ENCODE measurements around the gene ABCG4.
"Not testable (repeated sequence)": the region's sequence is repeated elsewhere in the genome, so short reads cannot be mapped to it uniquely, and the experiment has no call there.

Gene ABCG4

DNA sequence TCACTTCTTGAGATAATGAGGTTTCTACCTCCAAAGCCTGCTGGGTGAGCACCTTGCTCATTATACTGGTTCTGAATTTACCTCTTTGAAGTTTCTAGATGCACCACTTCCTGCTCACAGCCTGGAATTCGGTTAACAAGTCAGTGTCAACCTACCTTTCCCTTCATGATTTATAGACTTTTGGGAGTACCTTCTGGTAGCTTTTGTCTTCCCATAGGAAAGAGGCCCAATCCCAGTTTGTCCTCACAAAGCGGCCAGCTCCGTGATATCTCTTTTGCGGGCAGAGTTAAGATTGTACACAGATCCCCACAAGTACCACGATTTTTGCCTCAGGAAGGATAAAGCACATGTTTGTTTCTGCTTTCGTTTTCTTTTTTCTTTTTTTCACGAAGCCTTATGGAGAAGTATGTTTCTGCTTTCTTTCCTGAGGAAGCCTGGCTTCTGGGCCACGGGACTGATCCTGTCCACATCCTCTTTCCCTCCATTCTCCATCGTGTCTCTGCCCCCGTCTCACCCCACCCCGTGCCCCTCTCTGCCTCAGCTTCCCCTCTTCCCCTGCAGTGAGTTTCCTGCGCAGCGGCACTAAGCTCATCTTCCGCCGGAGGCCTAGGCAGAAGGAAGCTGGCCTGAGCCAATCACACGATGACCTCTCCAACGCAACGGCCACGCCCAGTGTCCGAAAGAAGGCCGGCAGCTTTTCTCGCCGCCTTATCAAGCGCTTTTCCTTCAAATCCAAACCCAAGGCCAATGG lies 33.2 kb upstream of the ABCG4 start:
- DNase-seq (ENCODE audit: low read depth in 3 of 3) = no peak

DNA sequence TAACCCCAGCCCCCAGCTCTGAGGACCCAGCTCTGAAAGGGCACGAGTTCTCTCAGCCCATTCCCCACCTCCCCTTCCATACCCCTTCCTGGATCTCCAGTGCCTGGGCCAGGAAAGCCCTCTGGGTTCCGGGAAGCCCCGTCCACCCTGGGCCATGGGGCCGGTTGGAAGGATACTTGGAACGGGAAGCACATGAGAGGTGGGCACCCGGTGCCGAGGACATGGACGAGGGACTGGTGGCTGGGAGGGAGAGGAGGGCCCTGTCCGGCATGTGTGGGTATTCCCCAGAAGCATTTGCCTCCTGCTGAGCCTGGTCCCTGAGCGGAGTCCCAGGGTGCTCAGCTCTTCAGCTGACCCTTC lies 32.6 kb upstream of the ABCG4 start:
- DNase-seq (ENCODE audit: low read depth in 3 of 3) = no peak

DNA sequence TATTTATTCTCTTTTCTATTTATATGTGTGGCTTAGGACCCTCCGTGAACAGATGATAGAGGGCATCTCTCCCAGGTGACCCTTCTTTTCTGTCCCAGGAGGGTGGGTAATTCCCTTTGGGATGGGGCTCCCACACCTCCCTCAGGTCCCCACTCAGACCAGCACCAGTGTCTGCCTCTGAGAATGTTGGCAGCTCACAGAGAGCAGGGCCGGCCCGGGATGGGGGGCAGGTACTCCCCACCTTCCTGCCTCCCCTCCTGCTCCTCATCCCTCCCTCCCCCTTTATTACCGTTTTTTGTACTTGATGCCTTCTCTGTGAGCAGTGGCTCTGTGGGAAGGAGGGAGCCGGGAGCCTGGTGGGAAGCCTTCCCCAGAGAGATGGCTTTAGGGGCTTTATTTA lies 32.3 kb upstream of the ABCG4 start:
- DNase-seq (ENCODE audit: low read depth in 3 of 3) = no peak

DNA sequence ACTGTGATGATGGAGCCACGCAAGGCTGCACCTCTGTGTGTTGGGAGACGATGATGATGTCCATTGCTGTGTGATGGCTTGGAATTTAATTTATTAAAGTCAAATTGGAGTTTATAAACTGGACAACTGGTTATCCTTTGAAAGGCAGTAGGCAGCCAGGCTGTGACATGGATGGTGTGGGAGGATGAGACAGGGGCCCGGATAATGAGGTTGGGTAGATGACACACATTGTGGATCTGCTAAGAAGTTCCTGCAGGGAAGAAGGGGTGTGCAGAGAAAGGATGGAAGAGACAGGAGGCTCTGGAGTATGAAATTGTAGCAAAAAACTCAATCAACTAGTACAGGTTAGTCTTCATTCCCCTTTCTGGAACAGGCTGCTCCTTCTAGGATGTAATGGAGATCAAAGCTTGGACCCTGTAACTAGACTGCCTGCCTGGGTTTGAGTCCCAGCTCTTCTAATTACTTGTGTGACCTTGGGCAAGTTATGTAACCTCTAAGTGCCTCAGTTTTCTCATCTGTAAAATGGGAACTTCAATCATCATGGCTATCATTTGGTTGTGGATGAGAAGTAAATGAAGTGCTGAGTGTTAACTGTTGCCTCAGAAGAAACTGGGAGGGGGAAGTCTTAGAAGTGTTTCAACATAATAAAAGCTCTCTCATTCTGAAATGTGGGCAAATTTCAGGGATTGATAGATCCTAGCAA lies 31.7 kb upstream of the ABCG4 start:
- DNase-seq (ENCODE audit: low read depth in 3 of 3) = no peak

DNA sequence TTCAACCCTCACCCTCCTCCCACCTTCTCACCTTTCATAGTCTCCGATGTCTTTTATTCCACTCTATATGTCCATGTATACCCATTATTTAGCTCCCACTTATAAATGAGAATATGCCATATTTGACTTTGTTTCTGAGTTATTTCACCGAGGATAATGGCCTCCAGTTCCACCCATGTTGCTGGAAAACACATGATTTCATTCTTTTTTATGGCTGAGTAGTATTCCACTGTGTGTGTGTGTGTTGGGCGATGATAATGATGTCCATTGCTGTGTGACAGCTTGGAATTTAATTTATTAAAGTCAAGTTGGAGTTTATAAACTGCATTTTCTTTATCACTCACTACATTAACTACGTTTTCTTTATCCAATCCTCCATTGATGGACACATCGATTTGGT lies 30.6 kb upstream of the ABCG4 start:
- no peak for DNase-seq (ENCODE audit: low read depth in 3 of 3)

DNA sequence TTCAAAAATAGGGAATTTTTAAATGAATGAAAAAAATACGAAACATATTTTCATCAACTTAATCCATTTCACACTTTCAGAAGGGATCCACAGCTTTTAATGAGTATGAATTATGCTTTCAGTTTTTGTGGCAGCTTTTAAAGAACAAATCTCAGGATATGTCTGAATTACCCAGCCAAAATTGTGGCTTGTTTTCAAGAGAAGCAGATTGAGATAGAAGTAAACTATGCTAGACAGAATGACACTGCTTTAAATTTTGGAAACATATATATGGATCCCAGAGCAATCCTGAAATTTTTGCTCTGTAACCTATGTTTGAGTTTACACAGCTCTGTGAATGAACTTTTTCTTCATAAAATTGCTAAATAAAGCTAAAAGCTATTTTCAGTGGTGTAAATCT lies 29.9 kb upstream of the ABCG4 start:
- no peak for DNase-seq (ENCODE audit: low read depth in 3 of 3)

DNA sequence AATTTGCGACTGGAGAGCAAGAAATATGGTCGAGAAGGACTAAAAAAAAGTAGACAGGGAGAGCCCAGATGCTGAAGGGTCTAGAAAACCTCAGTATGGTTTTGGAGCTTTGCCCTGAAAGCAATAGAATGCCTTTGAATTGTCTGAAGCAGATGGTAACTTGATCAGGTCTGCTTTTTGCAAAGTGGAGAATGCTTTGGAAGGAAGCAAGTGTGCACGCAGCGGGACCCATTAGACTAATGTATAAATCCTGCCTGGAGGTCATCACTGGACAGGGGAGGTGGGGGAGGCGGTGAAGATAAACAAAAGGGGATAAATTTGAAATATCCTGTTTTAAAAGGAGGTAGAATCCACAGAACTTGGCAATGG lies 28.2 kb upstream of the ABCG4 start:
- DNase-seq (ENCODE audit: low read depth in 3 of 3) = no peak

DNA sequence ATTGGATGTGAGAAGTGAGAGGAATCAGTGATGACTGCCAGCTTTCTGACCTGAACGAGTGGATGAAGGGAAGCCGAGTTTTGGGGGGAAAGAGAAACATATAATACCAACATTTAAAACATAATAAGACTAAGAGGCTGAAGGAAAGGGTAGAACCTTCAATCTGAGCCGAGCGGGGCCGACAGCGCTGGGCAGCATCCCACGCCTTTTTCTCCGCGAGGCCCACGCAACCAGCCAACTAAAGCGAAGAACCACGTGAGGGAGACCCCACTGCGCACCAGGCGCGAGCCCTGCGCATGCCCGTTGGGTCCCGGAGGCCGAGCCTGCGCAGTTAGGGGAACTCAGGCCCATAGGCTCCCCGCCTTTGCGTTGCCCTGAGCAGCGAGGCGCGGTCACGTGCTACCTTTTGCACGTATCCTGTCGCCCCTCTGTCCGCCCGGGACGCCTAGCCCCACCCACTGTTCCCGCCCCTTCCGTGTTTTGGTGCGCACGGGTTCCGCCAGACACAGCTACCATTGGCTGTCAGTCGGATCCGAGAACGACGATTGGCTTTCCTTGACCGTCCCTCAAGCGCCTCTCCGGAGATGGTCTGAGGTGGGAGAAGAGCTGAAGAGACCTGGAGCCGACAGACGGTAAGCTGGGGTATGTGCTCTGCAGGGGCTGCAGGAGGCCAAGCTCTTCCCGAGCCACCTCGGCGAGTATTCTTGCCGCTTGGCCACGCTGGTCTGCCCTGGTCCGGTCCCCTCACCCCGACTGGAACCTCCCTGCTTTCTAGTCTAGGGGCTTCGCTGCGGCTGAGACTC lies 27.6 kb upstream of the ABCG4 start, which contains the start of gene HINFP:
Gene HINFP, plus strand, starts transcription at position 573 of the 803 bp plus-strand sequence. CDS start 5,365 bp downstream, outside the sequence.
- peak; percentile 98 to 100 (median 100) for DNase-seq (ENCODE audit: low read depth in 3 of 3)

DNA sequence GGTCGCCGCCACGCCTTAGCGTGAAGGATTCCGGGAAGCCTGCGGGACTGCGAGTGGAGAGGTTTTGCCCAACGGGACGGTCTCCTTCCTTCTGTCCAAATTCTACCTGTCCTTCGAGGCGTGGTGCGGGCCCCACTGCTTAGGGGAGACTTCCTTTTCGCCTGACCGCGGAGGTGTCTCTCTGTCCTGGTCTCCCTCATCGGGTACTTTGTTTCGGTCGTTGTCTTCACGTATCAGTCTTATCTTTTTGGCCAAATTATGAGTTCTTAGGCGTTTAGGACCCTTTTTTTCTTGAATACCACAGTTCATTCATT lies 27.1 kb upstream of the ABCG4 start:
- no peak for DNase-seq (ENCODE audit: low read depth in 3 of 3)

DNA sequence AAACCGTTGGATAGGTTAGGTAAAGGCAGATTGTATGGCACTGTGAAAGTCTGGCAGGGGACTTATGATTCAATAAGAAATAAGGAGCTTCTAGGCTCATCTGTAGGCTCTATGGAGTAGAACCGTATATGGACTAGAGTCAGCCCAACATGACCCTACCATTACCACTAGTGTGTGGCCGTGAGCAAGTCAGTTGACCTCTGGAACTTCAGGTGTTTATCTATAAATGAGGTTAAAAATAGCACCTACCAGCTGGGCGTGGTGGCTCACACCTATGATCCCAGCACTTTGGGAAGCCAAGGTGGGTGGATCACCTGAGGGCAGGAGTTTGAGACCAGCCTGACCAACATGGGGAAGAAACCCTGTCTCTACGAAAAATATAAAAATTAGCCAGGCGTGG lies 23.0 kb upstream of the ABCG4 start:
- no peak for DNase-seq (ENCODE audit: low read depth in 3 of 3)

DNA sequence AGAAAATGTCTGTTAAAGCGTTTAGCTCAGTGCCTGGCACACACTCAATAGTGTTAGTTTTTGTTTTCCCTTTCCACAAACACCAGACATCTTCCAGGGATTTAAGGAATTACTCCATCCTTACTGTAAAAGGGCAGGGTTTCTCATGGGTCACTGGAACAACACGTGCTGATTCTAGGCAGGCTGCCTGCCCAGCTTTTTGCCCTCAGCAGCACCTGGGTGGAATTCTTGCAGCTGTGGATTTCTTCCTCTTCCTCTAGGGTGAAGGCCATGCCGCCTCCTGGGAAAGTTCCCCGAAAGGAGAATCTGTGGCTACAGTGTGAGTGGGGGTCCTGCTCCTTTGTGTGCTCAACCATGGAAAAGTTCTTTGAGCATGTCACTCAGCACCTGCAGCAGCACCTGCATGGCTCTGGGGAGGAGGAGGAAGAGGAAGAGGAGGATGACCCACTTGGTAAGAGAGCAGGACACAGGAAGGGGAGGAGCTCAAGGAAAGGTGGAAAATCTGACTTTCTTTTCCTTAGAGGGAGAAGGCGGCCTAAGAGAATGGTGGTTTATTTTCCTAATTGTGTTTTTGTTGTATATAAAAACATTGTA lies 22.1 kb upstream of the ABCG4 start:
- DNase-seq (ENCODE audit: low read depth in 3 of 3) = no peak

DNA sequence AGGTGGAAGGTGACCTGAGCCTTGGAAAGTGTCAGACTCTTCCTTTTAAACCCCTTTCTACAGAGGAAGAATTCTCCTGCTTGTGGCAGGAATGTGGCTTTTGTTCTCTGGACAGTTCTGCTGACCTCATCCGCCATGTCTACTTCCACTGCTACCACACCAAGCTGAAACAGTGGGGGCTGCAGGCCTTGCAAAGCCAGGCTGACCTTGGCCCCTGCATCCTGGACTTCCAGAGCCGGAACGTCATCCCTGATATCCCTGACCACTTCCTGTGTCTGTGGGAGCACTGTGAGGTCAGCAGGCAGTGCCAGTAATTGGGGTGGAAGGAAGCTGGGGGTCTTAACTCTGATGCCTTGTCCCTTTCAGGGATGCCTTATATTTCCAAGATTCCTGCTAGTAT lies 18.2 kb upstream of the ABCG4 start:
- no peak for DNase-seq (ENCODE audit: low read depth in 3 of 3)

DNA sequence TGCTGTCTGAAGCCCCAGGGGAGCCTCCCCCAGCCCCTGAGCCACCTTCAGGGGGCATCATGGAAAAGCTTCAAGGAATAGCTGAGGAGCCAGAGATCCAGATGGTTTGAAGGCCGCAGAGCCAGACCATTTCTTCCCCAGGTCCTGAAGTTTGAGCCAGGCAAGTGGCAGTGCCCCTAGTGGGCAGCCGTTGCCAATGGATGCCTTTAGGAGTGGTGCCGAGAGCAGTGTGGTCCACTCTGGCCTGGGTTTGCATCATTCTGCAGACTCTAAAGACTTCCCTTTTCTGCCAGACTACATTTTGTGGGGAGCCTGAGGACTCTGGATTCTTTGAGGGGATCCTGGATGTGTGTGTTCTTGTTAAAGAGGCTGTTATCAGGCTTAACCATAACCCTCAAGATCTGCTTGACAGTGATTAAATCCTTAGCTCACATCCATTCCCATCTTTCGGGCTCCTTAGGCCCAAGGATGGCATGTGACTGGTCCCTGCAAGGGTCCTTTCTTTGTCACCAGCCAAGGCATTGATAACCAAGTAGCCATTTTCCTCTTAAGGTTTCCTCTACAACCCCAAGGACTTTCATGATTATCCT lies 14.4 kb upstream of the ABCG4 start:
- DNase-seq (ENCODE audit: low read depth in 3 of 3) = no peak

DNA sequence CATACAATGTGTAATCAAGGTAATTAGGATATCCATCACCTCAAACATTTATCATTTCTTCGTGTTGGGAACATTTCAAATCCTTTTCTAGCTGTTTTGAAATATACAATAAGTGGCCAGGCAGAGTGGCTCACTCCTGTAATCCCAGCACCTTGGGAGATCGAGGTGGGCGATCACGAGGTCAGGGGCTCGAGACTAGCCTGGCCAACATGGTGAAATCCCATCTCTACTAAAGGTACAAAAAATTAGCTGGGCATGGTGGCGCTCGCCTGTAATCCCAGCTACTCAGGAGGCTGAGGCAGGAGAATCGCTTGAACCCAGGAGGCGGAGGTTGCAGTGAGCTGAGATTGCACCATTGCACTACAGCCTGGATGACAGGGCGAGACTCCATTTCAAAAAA lies 9.6 kb upstream of the ABCG4 start:
- not testable (repeated sequence) for DNase-seq (ENCODE audit: low read depth in 3 of 3)

DNA sequence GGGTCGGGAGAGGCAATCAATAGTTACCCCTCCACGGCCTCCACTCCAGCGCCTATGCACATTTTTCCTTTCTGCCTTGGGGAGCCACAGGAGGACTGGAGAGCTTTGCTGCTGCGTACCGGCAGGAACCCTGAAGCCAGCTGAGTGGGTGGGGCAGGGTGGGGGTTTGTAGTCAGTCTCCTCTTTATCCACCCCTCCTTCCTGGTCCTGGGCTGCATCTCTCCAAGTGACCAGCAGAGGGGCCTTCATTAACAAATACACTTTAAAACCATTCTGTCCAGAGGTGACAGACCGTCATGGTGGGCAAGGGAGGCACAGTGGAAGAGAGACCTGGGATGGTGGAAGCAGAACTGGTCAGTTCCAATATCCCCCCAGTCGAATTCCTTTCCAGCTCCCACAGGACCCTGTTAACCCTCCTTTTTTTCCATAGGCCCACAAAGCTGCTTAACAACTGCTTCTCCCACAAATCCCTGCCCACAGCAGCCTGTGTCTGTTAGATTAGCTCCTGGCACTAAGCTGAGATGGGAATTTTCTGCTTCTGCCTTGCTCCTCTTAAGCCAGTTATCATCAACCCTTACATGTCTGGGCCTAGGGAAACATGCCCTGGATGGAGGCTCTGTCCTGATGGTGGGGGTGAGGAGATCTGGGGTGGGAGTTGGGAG lies 3.9 kb upstream of the ABCG4 start:
- DNase-seq (ENCODE audit: low read depth in 3 of 3) = no peak

DNA sequence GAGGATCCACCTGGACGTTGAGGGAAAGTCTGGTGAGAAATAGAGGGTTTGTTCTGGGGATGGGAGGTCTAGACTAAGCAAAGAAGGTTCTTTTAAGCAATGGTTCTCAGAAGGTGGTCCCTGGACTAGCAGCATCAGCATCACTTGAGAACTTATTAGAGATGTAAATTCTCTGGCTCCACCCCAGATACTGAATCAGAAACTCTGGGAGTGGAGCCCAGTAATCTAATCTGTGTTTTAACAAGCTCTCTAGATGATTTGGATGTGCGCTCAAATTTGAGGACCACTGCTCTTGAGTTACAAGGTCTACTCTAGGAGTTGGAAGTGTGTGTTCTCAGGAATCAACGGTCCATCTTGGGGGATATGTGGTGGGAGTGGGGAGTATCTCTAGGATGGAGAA lies 3.3 kb upstream of the ABCG4 start:
- DNase-seq (ENCODE audit: low read depth in 3 of 3) = no peak

DNA sequence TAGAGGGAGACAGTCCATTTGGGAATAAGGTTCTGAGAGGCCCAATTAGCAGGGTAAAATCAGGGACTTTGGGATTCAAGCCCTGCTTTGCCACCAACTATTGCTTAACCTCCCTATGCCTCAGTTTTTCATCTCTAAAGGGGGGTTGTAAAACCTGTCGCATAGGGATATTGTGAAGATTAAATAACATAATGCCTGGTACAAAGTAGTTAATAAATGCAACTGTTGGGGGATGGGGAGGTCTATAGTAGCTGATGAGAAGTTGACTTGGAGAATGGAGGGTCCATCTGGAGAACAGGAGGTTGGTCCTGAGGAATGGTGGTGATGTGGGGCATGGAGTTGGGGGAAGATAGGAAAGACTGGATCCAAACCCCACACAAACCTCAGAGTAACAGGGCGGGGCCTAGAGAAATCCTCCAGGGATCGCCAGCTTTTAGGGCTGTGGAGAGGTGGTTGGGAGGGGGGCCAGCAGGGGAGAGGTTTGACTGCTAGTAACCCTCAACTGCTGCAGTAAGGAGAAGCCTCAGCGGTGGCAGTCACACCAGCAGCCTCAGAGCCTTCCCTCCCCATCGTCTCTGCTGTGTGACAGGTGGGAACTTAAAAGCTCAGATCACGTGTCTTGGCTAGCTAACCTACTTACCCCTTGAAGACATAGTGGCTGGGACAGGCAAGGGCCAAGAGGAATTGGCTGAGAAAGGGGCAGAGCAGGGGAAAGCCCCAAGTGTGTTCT lies 1.1 kb upstream of the ABCG4 start:
- DNase-seq (ENCODE audit: low read depth in 3 of 3) = no peak

DNA sequence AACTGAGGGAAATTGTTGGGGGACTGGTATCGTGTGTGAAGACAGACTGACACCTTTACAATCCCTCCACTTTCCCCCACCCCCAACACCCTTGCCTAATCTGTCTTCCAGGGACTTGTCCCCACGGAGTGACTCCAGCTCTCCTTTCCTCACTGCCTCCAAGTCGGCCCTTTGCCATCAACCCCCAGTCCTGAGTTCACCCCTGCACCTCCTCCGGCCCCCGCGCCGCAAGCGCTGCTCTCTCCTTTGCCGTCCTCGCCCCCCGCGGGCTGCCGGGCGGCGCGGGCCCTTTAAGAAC lies 183 bp upstream of the ABCG4 start:
- DNase-seq (ENCODE audit: low read depth in 3 of 3) = no peak

DNA sequence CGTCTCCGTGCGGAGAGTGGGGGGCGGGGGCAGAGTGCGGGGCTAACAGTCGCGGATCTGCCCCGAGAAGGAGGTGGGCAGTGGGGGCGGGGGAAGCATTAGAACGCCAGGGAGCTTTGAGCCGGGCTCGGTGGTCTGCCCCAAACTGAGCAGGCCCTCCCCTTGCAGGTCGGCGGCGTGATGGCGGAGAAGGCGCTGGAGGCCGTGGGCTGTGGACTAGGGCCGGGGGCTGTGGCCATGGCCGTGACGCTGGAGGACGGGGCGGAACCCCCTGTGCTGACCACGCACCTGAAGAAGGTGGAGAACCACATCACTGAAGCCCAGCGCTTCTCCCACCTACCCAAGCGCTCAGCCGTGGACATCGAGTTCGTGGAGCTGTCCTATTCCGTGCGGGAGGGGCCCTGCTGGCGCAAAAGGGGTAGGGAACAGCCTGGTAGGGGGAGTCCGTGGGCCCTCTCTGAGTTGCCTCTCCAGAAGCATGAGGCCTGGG lies 979 bp downstream of the ABCG4 start:
- DNase-seq (ENCODE audit: low read depth in 3 of 3) = no peak

DNA sequence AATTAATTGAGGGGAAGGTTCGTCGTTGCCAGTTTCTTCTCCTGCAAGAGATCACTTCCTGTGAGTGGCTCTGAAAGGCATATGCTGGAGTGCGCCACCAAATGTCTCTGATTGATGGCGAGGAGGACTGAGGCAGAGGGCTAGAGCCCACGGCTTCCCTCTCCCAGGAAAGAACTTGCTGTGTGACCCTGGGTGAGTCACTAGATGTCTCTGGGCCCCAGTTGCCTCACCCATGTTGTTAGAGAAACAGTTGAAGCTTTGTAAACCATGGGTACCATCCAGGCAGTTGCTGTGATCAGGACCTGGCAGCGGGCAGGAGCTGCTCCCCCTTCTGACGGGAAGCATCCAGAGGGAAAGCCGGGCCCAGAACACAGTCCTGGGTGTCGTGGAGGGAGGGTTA lies 3.2 kb downstream of the ABCG4 start:
- no peak for DNase-seq (ENCODE audit: low read depth in 3 of 3)

DNA sequence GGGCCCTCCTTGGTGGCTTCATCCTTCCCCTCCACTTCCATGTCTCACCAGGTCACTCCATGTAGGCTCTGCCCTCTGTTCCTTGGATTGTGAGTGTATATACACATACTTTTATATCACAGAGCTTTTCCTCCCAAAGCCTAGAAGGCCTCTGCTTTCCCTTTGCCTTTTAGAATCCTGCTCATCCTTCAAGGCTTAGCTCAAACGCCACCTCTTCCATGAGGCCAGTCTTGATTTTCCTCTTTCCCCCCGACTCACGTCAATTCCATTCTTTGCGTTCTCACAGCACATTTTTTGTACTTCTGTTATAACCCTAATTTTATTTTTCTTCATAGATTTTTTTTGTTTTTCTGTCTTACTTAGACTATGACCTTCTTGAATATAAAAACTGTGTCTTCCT lies 3.8 kb downstream of the ABCG4 start:
- no peak for DNase-seq (ENCODE audit: low read depth in 3 of 3)
